ENCODE results near the gene SLC6A13. TPM values are rescaled to one million over a fixed set of nuclear protein-coding genes. Genes with fewer than 3 reads are reported as not detected.
A peak's percentile ranks its signal among the peaks of the same experiment; 100 is the strongest.

Gene SLC6A13
- total and polyA plus RNA-seq, 2 experiments from 2014 or later, result 3.8 to 5.9 TPM

DNA sequence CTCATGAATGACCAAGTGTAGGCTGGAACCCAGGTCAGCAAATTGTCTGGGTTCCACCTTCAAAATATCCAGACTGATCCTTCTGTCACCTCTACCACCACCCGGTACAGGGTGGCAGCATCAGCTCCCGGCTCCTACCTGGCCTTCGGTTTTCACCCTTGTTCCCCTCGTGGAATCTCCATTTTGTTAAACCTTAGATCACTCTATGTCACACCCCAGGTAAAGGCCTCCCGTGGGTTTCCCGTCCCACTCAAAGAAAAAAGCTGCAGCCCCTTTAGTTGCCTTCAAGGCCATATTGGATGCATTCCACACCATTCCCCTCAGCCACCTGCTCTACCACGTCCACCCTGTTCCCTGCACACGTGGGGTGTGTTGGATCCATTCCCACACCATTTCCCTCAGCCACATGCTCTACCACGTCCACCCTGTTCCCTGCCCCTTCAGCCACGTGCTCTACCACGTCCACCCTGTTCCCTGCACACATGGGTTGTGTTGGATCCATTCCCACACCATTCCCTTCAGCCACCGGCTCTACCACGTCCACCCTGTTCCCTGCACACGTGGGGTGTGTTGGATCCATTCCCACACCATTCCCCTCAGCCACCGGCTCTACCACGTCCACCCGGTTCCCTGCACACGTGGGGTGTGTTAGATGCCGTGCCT lies 23.8 kb downstream of the SLC6A13 start:
- Histone ChIP-seq H3K27me3 (no peaks in the 10 kb centered on the region), H4K20me1 (ENCODE audit: insufficient read depth, poor library complexity, severe bottlenecking) (no peaks in the 10 kb centered on the region), H3K4me2 (no peak overlapping the region), H3K9me3 (ENCODE audit: low read depth) (no peaks in the 10 kb centered on the region), H3K4me3 (no peak overlapping the region), H2AFZ (no peak overlapping the region), H3K9me2 (replicated peaks; ENCODE audit: insufficient read depth) (no peaks in the 10 kb centered on the region), H3K36me3 (replicated peaks; ENCODE audit: insufficient read depth, low read depth) (no peaks in the 10 kb centered on the region), H3K27ac (no peak overlapping the region), H3K79me2 (no peaks in the 10 kb centered on the region), H3K4me1 (ENCODE audit: insufficient read depth) (no peaks in the 10 kb centered on the region)
- 88% methylated on average over 18 of the region's 19 CpGs for WGBS (ENCODE audit: low lambda C conversion rate, missing lambda C conversion rate)
- DNase-seq (ENCODE audit: low spot score), result no peak
- TF ChIP-seq, protein P1, sequence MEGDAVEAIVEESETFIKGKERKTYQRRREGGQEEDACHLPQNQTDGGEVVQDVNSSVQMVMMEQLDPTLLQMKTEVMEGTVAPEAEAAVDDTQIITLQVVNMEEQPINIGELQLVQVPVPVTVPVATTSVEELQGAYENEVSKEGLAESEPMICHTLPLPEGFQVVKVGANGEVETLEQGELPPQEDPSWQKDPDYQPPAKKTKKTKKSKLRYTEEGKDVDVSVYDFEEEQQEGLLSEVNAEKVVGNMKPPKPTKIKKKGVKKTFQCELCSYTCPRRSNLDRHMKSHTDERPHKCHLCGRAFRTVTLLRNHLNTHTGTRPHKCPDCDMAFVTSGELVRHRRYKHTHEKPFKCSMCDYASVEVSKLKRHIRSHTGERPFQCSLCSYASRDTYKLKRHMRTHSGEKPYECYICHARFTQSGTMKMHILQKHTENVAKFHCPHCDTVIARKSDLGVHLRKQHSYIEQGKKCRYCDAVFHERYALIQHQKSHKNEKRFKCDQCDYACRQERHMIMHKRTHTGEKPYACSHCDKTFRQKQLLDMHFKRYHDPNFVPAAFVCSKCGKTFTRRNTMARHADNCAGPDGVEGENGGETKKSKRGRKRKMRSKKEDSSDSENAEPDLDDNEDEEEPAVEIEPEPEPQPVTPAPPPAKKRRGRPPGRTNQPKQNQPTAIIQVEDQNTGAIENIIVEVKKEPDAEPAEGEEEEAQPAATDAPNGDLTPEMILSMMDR (IDR thresholded peaks at IDR 0.05; ENCODE audit: poor library complexity), result no peak
- TF ChIP-seq EZH2phosphoT487 (IDR thresholded peaks at IDR 0.05; ENCODE audit: low read depth, severe bottlenecking, unreplicated experiment) (no peak), EZH2 (IDR thresholded peaks at IDR 0.05; ENCODE audit: borderline replicate concordance) (no peak)

DNA sequence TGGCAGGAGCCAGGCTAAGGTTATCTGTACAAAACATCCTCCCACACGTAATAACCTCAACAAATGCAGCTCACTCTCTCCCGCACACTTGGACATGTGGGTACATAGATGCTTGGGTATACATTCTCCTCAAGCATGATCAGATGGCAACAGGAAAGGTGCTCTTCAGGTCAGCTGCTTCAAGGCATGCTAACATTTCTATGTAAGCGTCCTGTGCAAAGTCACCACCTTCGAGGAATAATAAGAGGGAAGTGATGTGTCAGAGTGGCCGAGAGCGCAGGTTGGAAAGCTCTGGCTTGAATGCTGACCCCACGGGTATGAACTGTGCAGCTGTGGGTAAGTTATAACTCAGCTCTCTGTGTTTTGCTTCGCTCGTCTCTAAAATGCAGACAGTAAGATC lies 24.5 kb downstream of the SLC6A13 start:
- Histone ChIP-seq H3K4me1 (ENCODE audit: insufficient read depth) (no peaks in the 10 kb centered on the region), H4K20me1 (ENCODE audit: insufficient read depth, poor library complexity, severe bottlenecking) (no peaks in the 10 kb centered on the region), H3K27ac (no peak overlapping the region), H3K36me3 (replicated peaks; ENCODE audit: insufficient read depth, low read depth) (no peaks in the 10 kb centered on the region), H3K27me3 (no peaks in the 10 kb centered on the region), H3K79me2 (no peaks in the 10 kb centered on the region), H3K9me2 (replicated peaks; ENCODE audit: insufficient read depth) (no peaks in the 10 kb centered on the region), H3K4me2 (no peak overlapping the region), H3K9me3 (ENCODE audit: low read depth) (no peaks in the 10 kb centered on the region), H2AFZ (no peak overlapping the region), H3K4me3 (no peak overlapping the region)
- 88% methylated on average over 9 of the region's 9 CpGs for WGBS (ENCODE audit: low lambda C conversion rate, missing lambda C conversion rate)
- TF ChIP-seq, protein P1 (IDR thresholded peaks at IDR 0.05; ENCODE audit: poor library complexity), result no peak
- no peak for TF ChIP-seq EZH2phosphoT487 (IDR thresholded peaks at IDR 0.05; ENCODE audit: low read depth, severe bottlenecking, unreplicated experiment)
- TF ChIP-seq EZH2 (IDR thresholded peaks at IDR 0.05; ENCODE audit: borderline replicate concordance), result no peak
- DNase-seq (ENCODE audit: low spot score), result no peak

DNA sequence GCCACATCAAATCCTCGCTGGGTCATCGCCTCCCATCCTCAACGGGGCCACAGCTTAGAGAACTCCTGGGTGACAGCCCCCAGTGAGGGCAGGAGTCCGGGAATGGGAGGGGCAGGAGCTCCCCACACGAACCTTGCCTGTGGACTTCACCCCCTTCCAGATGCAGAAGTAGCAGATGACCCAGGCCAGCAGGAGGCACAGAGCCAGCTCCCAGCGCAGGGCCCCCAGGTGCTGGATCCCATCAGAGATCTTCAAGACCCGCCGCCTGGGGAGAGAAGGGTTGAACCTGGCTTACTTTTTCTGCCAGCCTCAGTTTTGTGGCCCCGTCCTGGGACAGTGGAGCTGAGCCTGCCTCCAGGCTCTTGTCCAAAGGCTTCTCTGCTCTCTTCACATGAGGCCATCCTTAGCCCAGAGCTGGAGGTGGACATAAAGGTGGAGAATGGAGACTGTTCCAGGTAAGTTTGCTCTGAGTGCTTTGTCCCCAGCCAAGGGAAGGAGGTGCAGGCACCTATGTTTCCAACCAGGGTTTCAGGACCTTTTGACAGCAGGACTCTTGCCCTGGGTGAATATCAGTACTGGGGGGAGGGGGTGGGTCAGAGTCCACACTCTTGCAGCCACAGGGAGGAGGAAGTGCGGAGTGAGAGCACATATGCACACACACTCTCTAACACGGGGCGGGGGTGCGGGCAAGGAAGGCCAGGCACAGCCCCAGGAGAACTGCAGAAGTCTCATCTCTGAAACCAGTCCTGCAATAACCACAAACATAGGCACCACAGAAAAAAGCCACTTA lies 25.4 kb downstream of the SLC6A13 start:
- Histone ChIP-seq H3K9me3 (ENCODE audit: low read depth) (no peaks in the 10 kb centered on the region), H2AFZ (no peak overlapping the region), H3K4me1 (ENCODE audit: insufficient read depth) (no peaks in the 10 kb centered on the region), H3K27me3 (no peaks in the 10 kb centered on the region), H3K4me3 (no peak overlapping the region), H3K9me2 (replicated peaks; ENCODE audit: insufficient read depth) (no peaks in the 10 kb centered on the region), H3K27ac (peak overlapping the region; percentile 48), H4K20me1 (ENCODE audit: insufficient read depth, poor library complexity, severe bottlenecking) (no peaks in the 10 kb centered on the region), H3K36me3 (replicated peaks; ENCODE audit: insufficient read depth, low read depth) (no peaks in the 10 kb centered on the region), H3K4me2 (no peak overlapping the region), H3K79me2 (no peaks in the 10 kb centered on the region)
- DNase-seq (ENCODE audit: low spot score), result peak; percentile 51
- TF ChIP-seq EZH2 (IDR thresholded peaks at IDR 0.05; ENCODE audit: borderline replicate concordance) (no peak), EZH2phosphoT487 (IDR thresholded peaks at IDR 0.05; ENCODE audit: low read depth, severe bottlenecking, unreplicated experiment) (no peak)
- TF ChIP-seq, protein P1 (IDR thresholded peaks at IDR 0.05; ENCODE audit: poor library complexity), result no peak
- 81% methylated on average over 13 of the region's 13 CpGs for WGBS (ENCODE audit: low lambda C conversion rate, missing lambda C conversion rate)
